Nephron (organoid): ENCODE results near the gene LORICRIN.

Experiments
- H3K27ac Mint-ChIP-seq, 3 experiments: 2 replicates each; pipeline ENCODE4 v1.8.0; 2020; ENCODE audit warnings: mixed read lengths in 3 of 3, mild to moderate bottlenecking in 2 of 3, moderate library complexity in 1 of 3
- H3K27me3 Mint-ChIP-seq: 2 replicates; pipeline ENCODE4 v1.8.0; 2021; ENCODE audit warnings: low read depth, mild to moderate bottlenecking, moderate library complexity, mixed read lengths
- H3K36me3 Mint-ChIP-seq: 2 replicates; pipeline ENCODE4 v1.8.0; 2020; ENCODE audit warnings: low read depth, mixed read lengths
- H3K4me1 Mint-ChIP-seq: 2 replicates; pipeline ENCODE4 v1.8.0; 2020; ENCODE audit warnings: mixed read lengths
- H3K4me3 Mint-ChIP-seq, 3 experiments: 2 replicates each; pipeline ENCODE4 v1.8.0; 2020; ENCODE audit warnings: mild to moderate bottlenecking in 3 of 3, mixed read lengths in 3 of 3, moderate library complexity in 2 of 3
- H3K9me3 Mint-ChIP-seq: 2 replicates; pipeline ENCODE4 v1.8.0; 2020; ENCODE audit warnings: mixed read lengths
- CTCF ChIP-seq, 3 experiments: fragments of 200-600 bp; sonication (generic); IDR thresholded peaks; one replicate each; pipeline ENCODE4 v1.5.0; 2021; ENCODE audit warnings: antibody characterized with exemption in 3 of 3; ENCODE audit not compliant: unreplicated experiment in 3 of 3

The LORICRIN gene

GRCh38 chr1:153260585-153261280 is 1.2 kb downstream of the LORICRIN start:
- H3K9me3 Mint-ChIP-seq = peaks cover 5% of the 10 kb centered on the region
- no peaks in the 10 kb centered on the region for H3K36me3 Mint-ChIP-seq
- H3K27me3 Mint-ChIP-seq = peaks cover 76% of the 10 kb centered on the region
- peak overlapping the region; percentile 72 to 78 (median 75) for H3K4me3 Mint-ChIP-seq
- H3K4me1 Mint-ChIP-seq = peaks cover 6% of the 10 kb centered on the region
- TF ChIP-seq CTCF (IDR thresholded peaks at IDR 0.05; ENCODE audit: unreplicated experiment in 3 of 3) = no peak
- H3K27ac Mint-ChIP-seq = no peak overlapping the region

DNA sequence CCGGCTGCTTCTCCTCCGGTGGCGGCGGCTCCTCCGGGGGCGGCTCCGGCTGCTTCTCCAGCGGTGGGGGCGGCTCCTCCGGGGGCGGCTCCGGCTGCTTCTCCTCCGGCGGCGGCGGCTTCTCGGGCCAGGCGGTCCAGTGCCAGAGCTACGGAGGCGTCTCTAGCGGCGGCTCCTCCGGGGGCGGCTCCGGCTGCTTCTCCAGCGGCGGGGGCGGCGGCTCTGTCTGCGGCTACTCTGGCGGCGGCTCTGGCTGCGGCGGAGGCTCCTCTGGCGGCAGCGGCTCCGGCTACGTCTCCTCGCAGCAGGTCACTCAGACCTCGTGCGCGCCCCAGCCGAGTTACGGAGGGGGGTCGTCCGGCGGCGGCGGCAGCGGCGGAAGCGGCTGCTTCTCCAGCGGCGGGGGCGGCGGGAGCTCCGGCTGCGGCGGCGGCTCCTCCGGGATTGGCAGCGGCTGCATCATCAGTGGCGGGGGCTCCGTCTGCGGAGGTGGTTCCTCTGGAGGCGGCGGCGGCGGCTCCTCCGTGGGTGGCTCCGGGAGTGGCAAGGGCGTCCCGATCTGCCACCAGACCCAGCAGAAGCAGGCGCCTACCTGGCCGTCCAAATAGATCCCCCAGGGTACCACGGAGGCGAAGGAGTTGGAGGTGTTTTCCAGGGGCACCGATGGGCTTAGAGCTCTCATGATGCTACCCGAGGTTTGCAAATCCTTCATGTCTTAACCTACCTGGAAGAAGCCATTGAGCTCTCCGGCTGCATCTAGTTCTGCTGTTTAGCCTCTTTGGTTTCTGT is 2.0 kb downstream of the LORICRIN start:
- no peak for TF ChIP-seq CTCF (IDR thresholded peaks at IDR 0.05; ENCODE audit: unreplicated experiment in 3 of 3)
- peaks cover 79% of the 10 kb centered on the region for H3K27me3 Mint-ChIP-seq
- peak overlapping the region; percentile 78 to 90 (median 82) for H3K4me3 Mint-ChIP-seq

DNA sequence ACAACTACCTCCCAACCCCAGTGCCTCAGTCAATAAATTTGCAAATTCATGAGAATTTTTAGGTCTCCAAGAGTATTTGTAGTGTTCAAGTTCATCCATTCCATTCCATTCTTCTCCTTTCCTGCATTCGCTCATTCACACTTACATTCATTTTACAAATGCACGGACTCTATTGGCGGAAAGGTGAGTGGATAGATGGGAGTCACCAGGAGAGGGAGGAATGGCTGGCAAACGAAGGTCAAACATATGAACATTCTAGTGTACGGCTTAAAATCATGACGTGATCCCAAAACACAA is 2.5 kb downstream of the LORICRIN start:
- Mint-ChIP-seq H3K36me3 (no peaks in the 10 kb centered on the region), H3K27me3 (peaks cover 79% of the 10 kb centered on the region), H3K9me3 (peaks cover 5% of the 10 kb centered on the region), H3K4me3 (peak overlapping the region; percentile 78 to 90 (median 82)), H3K27ac (no peak overlapping the region), H3K4me1 (peaks cover 6% of the 10 kb centered on the region)
- TF ChIP-seq CTCF (IDR thresholded peaks at IDR 0.05; ENCODE audit: unreplicated experiment in 3 of 3) = no peak

More for the DNA sequence above, 2.0 kb downstream of the LORICRIN start:
- no peaks in the 10 kb centered on the region for H3K36me3 Mint-ChIP-seq
- H3K4me1 Mint-ChIP-seq = peaks cover 6% of the 10 kb centered on the region
- no peak overlapping the region for H3K27ac Mint-ChIP-seq
- H3K9me3 Mint-ChIP-seq = peaks cover 5% of the 10 kb centered on the region

DNA sequence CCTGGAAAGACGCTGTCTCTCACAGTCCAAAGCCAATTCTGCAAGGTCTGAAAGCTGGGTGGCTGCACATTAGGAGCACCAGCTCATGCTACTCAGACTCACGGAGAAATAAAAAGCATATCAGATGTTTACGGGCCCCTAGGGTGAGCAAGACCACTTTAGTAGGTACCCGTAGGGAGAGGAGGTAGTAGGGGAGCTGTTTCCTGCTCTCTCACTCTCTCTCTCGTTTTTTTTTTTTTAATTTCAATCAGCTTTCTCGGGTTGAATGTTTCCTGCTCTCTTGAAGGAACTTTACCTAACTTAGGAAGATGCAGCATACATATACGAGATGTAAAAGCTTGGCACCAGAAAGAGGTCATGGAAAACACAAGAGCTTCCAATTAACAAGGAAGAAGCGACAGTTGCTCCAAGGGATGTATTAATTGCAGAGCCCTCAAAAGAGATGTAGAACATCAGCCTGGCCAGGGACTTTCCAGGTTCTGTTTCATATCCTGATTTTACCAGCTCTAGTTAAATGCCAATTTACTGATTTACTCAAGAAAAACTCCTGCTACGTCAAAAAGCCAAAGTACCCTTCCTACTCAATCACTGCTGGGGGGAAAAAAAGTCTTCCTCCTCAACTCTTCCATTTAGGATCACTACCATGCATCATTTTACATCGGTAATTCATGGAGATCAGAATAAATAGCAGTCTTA is 3.1 kb downstream of the LORICRIN start:
- no peak for TF ChIP-seq CTCF (IDR thresholded peaks at IDR 0.05; ENCODE audit: unreplicated experiment in 3 of 3)
- peaks cover 76% of the 10 kb centered on the region for H3K27me3 Mint-ChIP-seq
- H3K36me3 Mint-ChIP-seq = no peaks in the 10 kb centered on the region
- no peak overlapping the region for H3K27ac Mint-ChIP-seq
- peaks cover 5% of the 10 kb centered on the region for H3K9me3 Mint-ChIP-seq
- peaks cover 6% of the 10 kb centered on the region for H3K4me1 Mint-ChIP-seq
- H3K4me3 Mint-ChIP-seq = peak overlapping the region; percentile 78 to 90 (median 82)

GRCh38 chr1:153265457-153265856 is 6.0 kb downstream of the LORICRIN start:
- Mint-ChIP-seq H3K9me3 (peaks cover 3% of the 10 kb centered on the region), H3K27me3 (peaks cover 57% of the 10 kb centered on the region), H3K4me1 (peaks cover 6% of the 10 kb centered on the region), H3K36me3 (no peaks in the 10 kb centered on the region), H3K27ac (no peak overlapping the region), H3K4me3 (no peak overlapping the region)
- TF ChIP-seq CTCF (IDR thresholded peaks at IDR 0.05; ENCODE audit: unreplicated experiment in 3 of 3) = peak in 1 of 3 experiments; percentile 9
